Brain pericyte (primary cell): ENCODE data around the gene PAQR7.

Experiments
- DNase-seq: peaks from one replicate; pipeline ENCODE4 v3.0.0-alpha.2; 2012; ENCODE audit warnings: low read depth, low spot score

The PAQR7 gene

DNA sequence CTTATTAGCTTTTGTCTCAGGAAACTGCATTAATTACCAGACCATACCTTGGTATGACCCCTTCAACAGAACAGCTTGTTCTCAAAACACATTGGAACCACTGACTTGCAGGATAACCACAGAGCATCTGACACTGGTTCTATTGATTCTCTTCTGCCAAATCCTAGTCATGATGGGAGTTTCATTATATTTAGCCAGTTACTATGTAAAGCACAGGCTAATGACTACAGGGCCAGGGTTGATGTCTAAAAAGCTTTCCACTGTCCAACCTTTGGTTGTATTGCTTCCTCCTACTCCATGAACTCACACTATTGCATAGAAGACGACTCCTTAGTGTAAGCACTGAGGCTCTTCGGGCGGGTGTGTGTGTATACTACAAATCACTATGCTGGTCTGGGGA, 27.0 kb upstream of the PAQR7 start:
- no peak for DNase-seq

- DNase-seq, result no peak
These were observed 24.7 kb upstream of the PAQR7 start for GRCh38 chr1:25900219-25900618.

DNA sequence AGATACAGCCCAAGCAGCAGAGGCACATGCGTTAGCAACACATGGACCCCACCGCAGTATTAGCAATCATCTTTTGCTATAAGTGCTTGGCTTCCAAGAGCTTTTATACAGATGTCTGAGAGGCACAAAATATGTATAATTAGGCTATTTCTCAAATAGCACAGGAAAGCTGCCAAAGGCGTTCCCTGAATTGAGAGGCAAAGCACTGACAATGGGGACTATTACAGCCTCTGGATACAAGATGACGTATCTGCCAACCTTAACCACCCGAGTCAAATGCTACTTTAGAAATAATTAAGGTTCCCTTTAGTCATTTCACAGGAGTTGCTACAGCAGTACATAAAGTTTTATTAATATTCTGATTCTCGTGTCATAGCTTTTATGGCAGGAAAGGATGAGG, 24.3 kb upstream of the PAQR7 start:
- DNase-seq, result no peak

DNA sequence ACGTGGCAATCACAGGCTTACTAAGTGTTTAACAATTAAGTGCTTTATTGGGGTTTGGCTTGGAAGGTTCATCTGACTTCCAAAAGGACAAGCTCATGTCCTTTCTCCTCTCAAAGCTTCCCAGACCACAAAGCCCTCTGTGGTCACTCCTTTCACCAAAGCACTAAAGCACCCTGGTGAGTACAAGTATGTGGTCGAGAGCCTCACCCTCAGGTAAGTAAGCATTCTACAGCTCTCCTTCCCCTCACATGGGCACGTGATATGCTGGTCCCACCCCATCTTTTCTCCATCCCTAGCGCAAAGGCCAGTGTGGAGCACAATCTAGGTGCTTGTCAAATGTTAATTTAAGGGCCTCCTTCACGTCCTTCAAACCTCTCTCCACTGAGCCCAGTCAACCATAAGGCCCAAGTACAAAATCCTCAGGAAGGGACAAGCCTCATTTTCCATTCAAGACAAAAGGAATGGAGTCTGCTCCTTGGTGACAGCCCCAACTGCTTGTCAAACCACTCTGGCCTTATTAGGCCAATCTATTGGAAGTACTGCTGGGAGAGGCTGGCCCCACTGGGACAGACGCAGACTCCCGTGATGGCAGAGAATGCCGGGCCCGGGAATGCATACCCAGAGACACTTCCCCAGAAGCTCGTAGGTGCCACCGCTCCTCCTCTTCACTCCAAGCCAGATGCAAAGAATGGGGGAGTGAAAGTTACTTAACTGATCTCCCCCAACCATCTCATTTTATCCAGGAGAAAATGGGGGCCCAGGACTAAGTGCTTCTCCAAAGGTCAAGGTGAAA, 22.9 kb upstream of the PAQR7 start:
- DNase-seq, result no peak

- no peak for DNase-seq
These were observed 22.2 kb upstream of the PAQR7 start for GRCh38 chr1:25897754-25898153.

GRCh38 chr1:25896266-25896665, 20.8 kb upstream of the PAQR7 start:
- no peak for DNase-seq

DNA sequence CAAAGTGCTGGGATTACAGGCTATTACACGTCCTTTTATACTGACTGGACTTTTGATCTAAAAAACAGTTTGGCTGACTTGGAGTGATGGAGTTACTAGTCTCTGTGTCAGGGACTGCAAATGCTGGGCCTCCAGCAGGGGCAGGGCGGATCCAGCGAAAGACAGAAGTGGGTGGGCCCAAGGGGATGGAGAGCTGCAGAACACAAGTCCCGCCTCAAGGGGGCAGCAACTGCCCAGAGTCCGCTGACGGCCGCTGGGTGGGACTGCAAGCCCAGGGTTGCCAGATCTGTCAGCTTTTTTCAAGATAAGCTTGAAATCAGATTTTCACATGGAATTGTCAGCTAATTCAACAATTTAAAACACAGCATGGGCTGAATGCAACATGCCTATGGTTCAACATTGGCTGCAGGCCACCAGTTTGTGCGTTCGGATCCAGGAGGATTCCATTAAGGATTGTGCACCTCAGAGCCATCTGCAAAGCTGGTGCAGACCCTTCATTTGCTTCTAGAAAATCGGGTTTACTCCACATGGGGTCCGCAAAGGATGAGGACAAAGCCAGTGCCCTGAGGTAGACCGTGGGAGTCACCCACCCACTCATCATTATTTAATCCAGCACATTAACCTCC, 20.0 kb upstream of the PAQR7 start:
- peak; percentile 86 for DNase-seq

- no peak for DNase-seq
These were observed 17.6 kb upstream of the PAQR7 start for GRCh38 chr1:25893116-25893515.

- DNase-seq, result no peak
These were observed 16.1 kb upstream of the PAQR7 start for GRCh38 chr1:25891606-25892005.

DNA sequence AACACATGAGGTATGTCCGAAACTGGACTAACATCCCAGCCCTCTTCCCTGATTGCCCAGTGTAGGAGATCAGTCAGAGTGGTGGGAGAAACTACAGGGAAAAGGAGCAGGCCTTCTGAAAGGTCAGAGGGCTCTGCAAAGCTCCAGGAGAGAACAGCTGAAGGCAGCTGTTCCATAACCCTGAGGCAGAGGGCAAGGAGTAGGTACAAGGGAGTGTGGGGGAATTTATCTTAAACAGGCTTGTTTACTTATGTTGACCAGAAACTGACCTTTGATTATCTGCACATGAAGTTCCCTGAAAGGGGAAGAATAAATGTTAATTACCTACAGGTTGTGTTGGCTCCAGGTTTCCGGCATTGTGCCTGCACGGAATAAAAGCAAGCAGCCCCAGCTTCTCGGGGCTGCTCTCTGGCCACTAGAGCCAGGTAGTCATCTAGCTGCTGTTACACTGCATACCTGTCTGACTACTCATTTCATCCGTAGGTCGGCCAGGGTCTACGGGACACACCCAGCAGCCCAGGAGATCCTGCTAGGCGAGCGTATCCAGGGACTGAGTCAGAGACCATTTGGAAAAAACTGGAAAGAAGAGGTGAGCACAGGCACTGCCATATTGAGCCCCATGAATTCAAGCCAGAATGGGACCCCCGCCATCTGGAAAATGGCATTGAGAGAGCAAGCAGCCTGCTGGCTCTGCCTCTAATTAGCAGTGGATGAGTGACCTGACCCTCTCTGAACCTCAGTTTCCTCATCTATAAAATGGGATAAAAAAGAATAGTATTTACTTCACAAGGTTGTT, 14.9 kb upstream of the PAQR7 start:
- DNase-seq, result no peak

DNA sequence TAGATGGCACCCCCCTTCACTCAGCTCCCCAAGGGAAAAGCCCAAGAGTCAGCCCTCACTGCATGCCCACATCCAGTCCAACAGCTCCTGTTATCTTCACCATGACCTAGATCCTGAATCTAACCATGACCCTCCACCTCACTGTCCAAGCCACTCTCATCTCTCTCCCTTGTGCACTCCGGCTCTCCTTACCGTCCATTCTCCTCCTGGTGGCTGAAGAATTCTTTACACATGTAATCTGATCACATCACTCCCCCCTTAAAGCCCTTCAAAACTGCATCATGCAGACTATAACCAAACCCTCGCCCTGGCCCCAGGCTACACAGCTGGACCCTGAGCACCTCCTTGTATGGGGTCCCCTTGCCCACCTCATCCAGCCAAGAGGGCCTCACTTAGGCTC, 14.0 kb upstream of the PAQR7 start:
- no peak for DNase-seq

- DNase-seq, result no peak
These were observed 13.0 kb upstream of the PAQR7 start for GRCh38 chr1:25888426-25888987.

DNA sequence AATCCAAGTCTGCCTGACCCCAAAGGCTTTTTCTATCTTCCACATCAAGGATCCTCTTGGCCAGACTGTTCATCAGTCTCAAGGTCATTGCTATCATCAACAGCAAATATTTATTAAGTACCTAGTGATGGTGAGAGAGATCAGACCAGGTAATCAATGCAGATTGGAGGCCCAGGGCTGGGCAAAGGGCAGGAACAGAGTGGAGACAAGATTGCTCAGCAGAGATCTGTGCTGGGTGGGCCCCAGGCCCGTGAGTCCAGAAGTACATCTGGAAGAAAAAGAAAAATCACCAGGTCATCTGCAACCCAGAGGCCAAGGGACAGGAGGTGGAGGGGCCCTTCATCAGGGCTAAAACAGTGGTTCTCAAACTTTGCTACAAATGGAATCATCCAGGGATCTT, 10.1 kb upstream of the PAQR7 start:
- DNase-seq, result no peak

GRCh38 chr1:25881266-25881665, 5.8 kb upstream of the PAQR7 start:
- DNase-seq, result no peak

GRCh38 chr1:25880518-25880917, 5.0 kb upstream of the PAQR7 start:
- no peak for DNase-seq

DNA sequence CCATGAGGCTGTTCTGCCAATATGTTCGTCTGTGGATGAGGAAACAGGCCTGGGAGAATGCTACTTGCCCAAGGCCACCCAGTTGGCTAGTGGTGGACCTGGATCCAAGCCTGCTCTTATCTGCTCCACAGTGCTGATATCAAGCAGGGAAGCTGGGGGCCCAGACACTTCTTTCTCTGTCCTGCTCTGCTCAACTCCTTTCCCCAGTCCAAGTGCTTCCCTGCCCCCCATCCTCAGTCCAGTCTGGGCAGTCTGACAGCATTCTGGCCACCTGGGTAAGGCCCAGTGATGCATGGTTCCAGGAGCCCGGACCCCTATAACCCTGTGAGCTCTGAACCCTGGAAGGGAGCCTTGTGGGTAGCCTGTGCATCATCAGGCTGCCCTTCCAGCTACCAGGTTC, 4.2 kb upstream of the PAQR7 start:
- DNase-seq, result no peak

DNA sequence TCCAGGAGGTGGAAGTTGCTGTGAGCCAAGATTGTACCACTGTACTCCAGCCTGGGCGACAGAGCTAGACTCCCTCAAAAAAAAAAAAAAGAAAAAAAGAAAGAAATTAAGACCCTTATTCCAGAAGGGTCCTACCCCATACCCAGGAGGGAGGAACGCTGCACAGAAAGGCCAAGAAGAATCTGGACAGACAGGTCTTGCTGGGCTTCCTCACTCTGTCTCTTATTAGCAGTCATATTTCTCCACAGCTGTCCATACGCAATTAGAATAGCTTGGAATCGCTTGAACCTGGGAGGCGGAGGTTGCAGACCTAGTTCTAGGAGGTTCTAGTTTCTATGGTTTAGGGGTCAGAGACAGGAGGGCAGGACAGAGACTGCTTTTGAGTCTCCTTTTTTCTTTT, 3.2 kb upstream of the PAQR7 start:
- no peak for DNase-seq

DNA sequence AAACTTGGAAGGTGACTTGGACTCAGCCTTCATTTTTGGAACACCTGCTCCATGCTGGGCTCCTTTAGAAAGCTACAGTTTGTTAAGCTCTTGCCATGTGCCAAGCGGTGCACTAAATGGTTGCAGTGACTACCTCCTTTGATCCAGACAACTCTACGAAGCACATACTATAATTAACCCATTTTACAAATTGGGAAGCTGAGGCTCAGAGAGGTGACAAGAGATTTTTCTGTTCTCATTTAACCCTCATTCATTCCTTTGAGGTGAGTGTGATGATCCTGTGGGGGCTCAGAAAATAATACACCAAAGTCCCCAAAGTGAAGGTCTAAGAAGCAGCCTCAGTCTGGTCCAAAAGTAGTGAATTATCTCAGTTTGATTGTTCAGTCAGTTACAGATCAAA, 1.6 kb upstream of the PAQR7 start:
- DNase-seq, result no peak

DNA sequence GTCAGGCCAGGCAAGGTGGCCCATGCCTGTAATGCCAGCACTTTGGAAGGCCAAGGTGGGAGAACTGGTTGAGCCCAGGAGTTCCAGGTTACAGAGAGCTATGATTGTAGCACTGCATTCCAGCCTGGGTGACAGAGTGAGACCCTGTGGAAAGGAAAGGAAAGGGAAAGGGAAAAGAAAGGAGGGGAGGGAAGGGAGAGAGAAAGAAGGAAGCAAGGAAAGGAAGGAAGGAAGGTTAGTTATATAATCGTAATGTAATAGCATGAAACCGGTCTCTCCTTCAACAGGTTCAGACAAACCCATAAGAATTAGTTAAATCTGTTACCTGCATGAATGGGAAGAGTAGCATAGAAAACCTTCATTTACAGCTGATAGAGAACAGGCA, 1.2 kb upstream of the PAQR7 start:
- no peak for DNase-seq

- DNase-seq, result no peak
These were observed 566 bp upstream of the PAQR7 start for GRCh38 chr1:25875856-25876692.

GRCh38 chr1:25874635-25875153, 814 bp downstream of the PAQR7 start:
- DNase-seq, result no peak
